ENCODE measurements around the gene TMED8.
A peak's percentile ranks its signal among the peaks of the same experiment; 100 is the strongest.

GRCh38 chr14:77301103-77301502 lies 75.8 kb downstream of the TMED8 start:
- TF ChIP-seq EZH2 (IDR thresholded peaks at IDR 0.05; ENCODE audit: borderline replicate concordance, low read depth, low read length, poor library complexity, severe bottlenecking) = no peak
- TF ChIP-seq CTCF (conservative IDR thresholded peaks at IDR 0.05; ENCODE audit: low read depth, low read length) = peak; percentile 81
